Kidney epithelial cell (primary cell): ENCODE data around the gene SEBOX. TPM values are rescaled to one million over a fixed set of nuclear protein-coding genes. Genes with fewer than 3 reads are reported as not detected.
A peak's percentile ranks its signal among the peaks of the same experiment; 100 is the strongest.

Experiments
- DNase-seq: peaks from one replicate; pipeline ENCODE4 v3.0.0-alpha.2; 2010; ENCODE audit warnings: low read depth
- H3K27me3 ChIP-seq: 2 replicates; pipeline ENCODE4 v1.6.0; 2011; ENCODE audit warnings: low read length; ENCODE audit not compliant: control insufficient read depth, insufficient read depth
- H3K36me3 ChIP-seq: 2 replicates; pipeline ENCODE4 v1.5.1; 2011; ENCODE audit warnings: low read length; ENCODE audit not compliant: control insufficient read depth, insufficient read depth
- H3K4me3 ChIP-seq: 2 replicates; pipeline ENCODE4 v1.5.1; 2011; ENCODE audit warnings: low read depth, mild to moderate bottlenecking, control low read depth, low read length
- total RNA-seq: library from RNA; depleted of rRNA; stranded (reverse); fragments of >200 nt; gene quantifications from 2 replicates; pipeline ENCODE4 v1.2.3, GENCODE V29; 2015
- TF ChIP-seq, protein P1 (sequence below): IDR thresholded peaks from 2 replicates; pipeline ENCODE4 v1.5.1; 2011; ENCODE audit warnings: mild to moderate bottlenecking, moderate library complexity, low read length, control low read depth, inconsistent platforms; ENCODE audit not compliant: insufficient read depth, poor library complexity, severe bottlenecking

The SEBOX gene
- total RNA-seq, 1 donor from 2014 or later: not detected

DNA sequence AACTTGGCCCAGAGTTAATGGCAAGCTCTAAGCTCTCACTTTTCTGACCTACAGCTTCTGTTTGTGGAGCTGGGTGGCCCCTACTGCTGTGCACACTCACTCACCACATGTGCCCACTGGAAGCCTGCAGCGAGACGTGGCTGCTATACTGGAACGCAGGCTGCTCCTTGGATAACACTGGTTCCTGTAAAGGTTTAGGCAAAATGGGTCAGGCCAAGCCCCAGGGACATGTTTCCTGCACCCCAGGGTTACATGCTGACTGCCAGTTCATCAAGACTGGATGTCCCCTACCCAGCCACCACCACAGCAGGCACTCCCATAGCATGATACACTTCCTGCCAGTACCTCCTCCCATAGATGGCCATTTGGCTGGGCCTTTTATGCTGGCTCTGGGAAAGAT, 16.0 kb downstream of the SEBOX start:
- DNase-seq: no peak
- Histone ChIP-seq H3K4me3 (no peak overlapping the region), H3K27me3 (no peaks in the 10 kb centered on the region), H3K36me3 (peaks cover 6% of the 10 kb centered on the region)
- TF ChIP-seq, protein P1, sequence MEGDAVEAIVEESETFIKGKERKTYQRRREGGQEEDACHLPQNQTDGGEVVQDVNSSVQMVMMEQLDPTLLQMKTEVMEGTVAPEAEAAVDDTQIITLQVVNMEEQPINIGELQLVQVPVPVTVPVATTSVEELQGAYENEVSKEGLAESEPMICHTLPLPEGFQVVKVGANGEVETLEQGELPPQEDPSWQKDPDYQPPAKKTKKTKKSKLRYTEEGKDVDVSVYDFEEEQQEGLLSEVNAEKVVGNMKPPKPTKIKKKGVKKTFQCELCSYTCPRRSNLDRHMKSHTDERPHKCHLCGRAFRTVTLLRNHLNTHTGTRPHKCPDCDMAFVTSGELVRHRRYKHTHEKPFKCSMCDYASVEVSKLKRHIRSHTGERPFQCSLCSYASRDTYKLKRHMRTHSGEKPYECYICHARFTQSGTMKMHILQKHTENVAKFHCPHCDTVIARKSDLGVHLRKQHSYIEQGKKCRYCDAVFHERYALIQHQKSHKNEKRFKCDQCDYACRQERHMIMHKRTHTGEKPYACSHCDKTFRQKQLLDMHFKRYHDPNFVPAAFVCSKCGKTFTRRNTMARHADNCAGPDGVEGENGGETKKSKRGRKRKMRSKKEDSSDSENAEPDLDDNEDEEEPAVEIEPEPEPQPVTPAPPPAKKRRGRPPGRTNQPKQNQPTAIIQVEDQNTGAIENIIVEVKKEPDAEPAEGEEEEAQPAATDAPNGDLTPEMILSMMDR: no peak

DNA sequence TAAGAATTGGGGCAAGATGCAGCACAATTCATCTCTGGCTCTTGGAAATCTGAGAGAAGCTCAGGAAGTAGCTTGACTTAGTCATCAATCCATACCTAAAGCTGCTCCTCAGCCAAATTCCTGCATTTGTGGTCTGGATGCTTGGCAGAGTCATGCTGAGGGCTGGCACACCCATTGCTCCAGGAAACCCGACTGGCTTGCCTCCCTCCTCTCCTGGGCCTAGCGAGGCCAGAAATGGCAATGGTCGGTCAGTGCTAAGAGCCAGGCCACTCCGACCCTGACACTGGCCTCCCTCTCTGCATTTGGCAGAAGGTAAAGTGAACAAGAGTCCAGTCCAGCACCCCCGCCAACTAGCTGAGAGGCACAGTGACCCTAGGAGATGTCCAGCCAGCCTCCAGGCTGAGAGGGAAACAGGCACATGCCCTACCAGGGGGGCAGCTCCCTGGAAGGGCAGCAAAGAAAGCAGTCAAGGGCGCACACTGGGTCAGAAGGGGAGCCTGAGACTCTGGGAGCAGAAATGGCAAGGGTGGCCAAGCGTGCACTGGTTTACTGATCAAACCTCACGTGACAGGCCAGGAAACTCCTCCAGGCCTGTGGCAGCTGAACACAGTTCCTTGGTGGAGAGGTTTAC, 17.6 kb downstream of the SEBOX start:
- Histone ChIP-seq H3K36me3 (peaks cover 6% of the 10 kb centered on the region), H3K27me3 (no peaks in the 10 kb centered on the region), H3K4me3 (no peak overlapping the region)
- DNase-seq: peak; percentile 80
- TF ChIP-seq, protein P1: no peak

DNA sequence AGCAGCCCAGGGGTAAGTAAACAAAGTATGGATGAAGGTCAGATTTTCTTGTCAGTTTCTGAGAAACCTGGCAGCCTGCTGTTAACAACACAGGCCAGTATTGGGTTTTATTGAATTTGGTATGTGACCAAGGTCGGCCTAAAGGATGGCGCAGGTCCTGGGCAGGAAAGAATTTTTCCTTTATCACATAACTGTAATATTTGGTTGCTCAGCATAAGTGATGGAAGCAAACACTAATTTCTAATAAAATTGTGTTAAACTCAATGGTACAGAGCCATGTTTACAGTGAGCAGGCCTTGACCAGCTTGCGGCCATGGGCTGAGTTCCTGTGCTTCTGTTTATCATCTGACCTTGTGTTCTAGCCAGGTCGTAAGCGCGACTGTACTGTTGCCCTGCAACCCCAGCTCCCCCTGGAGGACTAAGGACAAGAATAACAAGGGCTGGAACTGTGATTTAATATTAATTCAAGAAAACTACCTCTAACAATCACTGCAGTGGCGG, 18.2 kb downstream of the SEBOX start:
- H3K27me3 ChIP-seq: no peaks in the 10 kb centered on the region
- no peak overlapping the region for H3K4me3 ChIP-seq
- no peak for DNase-seq
- TF ChIP-seq, protein P1: peak; percentile 19
- H3K36me3 ChIP-seq: peaks cover 6% of the 10 kb centered on the region

DNA sequence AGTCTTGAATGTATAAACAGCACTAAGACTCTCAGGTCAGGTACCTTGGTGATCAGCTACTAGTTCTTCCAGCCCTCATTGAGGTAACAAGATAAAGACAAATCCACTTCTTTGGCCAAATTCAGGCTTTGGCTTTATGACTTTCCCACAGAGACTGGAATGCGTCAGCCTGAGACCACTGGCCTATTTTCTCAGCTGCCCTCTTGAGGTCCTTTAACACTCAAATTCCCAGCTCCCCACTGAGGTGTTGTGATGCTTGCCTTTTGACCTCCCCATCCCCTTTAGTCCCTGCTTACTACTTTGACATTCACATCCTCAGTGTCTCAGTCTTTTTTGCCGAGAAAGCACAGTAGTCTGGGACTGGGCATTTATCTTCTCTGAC, 18.8 kb downstream of the SEBOX start:
- TF ChIP-seq, protein P1: no peak
- DNase-seq: no peak
- Histone ChIP-seq H3K36me3 (peaks cover 9% of the 10 kb centered on the region), H3K27me3 (no peaks in the 10 kb centered on the region), H3K4me3 (no peak overlapping the region)

DNA sequence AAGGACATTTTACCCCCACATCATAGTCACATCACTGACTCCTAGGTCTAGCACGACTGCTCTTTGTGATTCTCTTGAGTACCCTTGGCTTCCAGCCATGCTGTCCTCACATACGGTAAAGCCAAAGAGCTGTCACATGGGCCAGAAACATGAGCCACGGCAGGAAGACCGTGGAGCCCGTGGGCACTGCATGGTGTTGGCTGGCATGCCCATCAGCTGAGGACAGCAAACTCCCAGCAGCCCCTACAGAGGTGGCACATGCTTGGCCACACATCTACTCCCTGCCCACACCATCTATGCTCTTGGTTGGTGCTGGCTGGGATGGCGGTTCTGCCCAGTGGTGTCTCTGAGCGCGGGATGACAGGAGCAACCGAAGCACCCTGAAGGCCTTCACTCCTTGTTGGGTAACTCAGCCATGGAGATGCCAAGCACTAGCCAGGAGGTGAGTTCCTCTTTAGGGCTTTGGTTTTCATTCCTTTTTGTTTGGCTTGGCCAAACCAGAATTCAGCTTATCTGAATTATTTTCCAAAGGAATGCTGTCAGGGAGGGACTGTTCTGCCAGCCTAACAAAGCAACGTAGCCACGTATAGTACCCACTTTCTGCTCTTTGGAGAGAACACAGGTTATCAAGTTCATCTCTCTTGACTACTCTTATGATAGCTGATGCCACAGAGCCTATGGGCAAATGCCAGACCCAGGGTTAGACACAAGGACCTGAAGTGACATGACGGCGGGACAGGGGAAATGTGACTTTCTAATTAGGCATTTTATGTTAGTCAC, 19.4 kb downstream of the SEBOX start:
- TF ChIP-seq, protein P1: no peak
- no peak overlapping the region for H3K4me3 ChIP-seq
- no peak for DNase-seq
- H3K36me3 ChIP-seq: peaks cover 7% of the 10 kb centered on the region
- H3K27me3 ChIP-seq: no peaks in the 10 kb centered on the region

DNA sequence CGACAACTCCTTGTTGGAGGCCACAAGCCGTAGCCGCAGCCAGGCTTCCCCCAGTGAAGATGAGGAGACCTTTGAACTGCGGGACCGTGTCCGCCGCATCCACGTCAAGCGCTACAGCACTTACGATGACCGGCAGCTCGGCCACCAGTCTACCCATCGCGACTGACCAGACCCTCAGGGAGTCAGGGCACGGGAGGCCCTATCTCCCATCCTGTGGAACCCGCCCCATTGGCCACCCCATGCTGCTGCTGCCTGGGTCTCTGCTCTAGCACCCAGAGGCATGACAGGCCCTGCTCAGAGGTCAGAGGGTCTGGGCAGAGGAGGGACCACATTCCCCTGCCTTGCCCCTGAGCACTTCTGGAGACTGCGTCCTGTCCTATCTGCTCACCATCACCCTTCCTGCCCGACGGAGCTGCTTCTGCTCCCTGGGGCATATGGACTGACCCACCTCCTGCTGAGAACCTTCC, 20.5 kb downstream of the SEBOX start:
- H3K27me3 ChIP-seq: no peaks in the 10 kb centered on the region
- H3K36me3 ChIP-seq: peaks cover 6% of the 10 kb centered on the region
- no peak overlapping the region for H3K4me3 ChIP-seq
- DNase-seq: no peak
- TF ChIP-seq, protein P1: no peak
